ENCODE data around the gene MRPL23. TPM values are rescaled to one million over a fixed set of nuclear protein-coding genes. Genes with fewer than 3 reads are reported as not detected.

MRPL23 gene
- polyA plus RNA-seq, 1 donor (not counting 4 experiments of a cell fraction or from before 2014, with no cell fraction given) = 68.2 TPM

GRCh38 chr11:1934335-1935155 is 12.6 kb upstream of the MRPL23 start:
- DNase-seq (ENCODE audit: low read depth, low spot score) (no peak), FAIRE-seq (no peak)
- Histone ChIP-seq H3K9ac (ENCODE audit: control insufficient read depth, extremely low read depth, insufficient read depth, low read length) (no peak overlapping the region), H3K9me1 (ENCODE audit: control insufficient read depth, extremely low read depth, insufficient read depth, low read length) (no peaks in the 10 kb centered on the region), H3K4me1 (ENCODE audit: control insufficient read depth, extremely low read depth, insufficient read depth, low read length) (no peaks in the 10 kb centered on the region), H3K4me3 (ENCODE audit: control insufficient read depth in 2 of 3, extremely low read depth in 1 of 3, insufficient read depth in 2 of 3, low read depth in 1 of 3, low read length in 3 of 3) (no peak overlapping the region), H3K36me3 (ENCODE audit: control insufficient read depth in 2 of 2, extremely low read depth in 1 of 2, insufficient read depth in 2 of 2, low read length in 2 of 2) (no peaks in the 10 kb centered on the region), H3K27me3 (ENCODE audit: control insufficient read depth, extremely low read depth, insufficient read depth, low read length) (no peaks in the 10 kb centered on the region), H3K79me2 (ENCODE audit: control insufficient read depth, insufficient read depth, low read length) (no peaks in the 10 kb centered on the region), H3K9me3 (ENCODE audit: control insufficient read depth, low read depth, low read length) (no peaks in the 10 kb centered on the region), H2AFZ (ENCODE audit: control insufficient read depth, low read length) (no peak overlapping the region), H3K27ac (ENCODE audit: control insufficient read depth, insufficient read depth, low read length) (no peak overlapping the region), H4K20me1 (ENCODE audit: control insufficient read depth, extremely low read depth, insufficient read depth, low read length) (no peaks in the 10 kb centered on the region), H3K4me2 (ENCODE audit: control insufficient read depth, extremely low read depth, insufficient read depth, low read depth, low read length) (no peak overlapping the region)
- dilution Hi-C loops (cut with MboI; ENCODE audit: extremely low pct_ligation_motif_present, low sequenced_read_pairs) = no loop called here
- no peak for TF ChIP-seq CTCF (optimal IDR thresholded peaks at IDR 0.05 in 1 of 3, IDR thresholded peaks at IDR 0.05 in 1 of 3, conservative IDR thresholded peaks at IDR 0.05 in 1 of 3; ENCODE audit: extremely low read depth in 1 of 3, insufficient read depth in 2 of 3, low read length in 3 of 3)
- TF ChIP-seq EZH2 (IDR thresholded peaks at IDR 0.05; ENCODE audit: low read length) = no peak

- DNase-seq (ENCODE audit: low read depth, low spot score) (no peak), FAIRE-seq (no peak)
- Histone ChIP-seq H4K20me1 (ENCODE audit: control insufficient read depth, extremely low read depth, insufficient read depth, low read length) (no peaks in the 10 kb centered on the region), H3K36me3 (ENCODE audit: control insufficient read depth in 2 of 2, extremely low read depth in 1 of 2, insufficient read depth in 2 of 2, low read length in 2 of 2) (no peaks in the 10 kb centered on the region), H3K4me2 (ENCODE audit: control insufficient read depth, extremely low read depth, insufficient read depth, low read depth, low read length) (no peak overlapping the region), H3K79me2 (ENCODE audit: control insufficient read depth, insufficient read depth, low read length) (no peaks in the 10 kb centered on the region), H3K4me1 (ENCODE audit: control insufficient read depth, extremely low read depth, insufficient read depth, low read length) (no peaks in the 10 kb centered on the region), H3K27me3 (ENCODE audit: control insufficient read depth, extremely low read depth, insufficient read depth, low read length) (no peaks in the 10 kb centered on the region), H3K4me3 (ENCODE audit: control insufficient read depth in 2 of 3, extremely low read depth in 1 of 3, insufficient read depth in 2 of 3, low read depth in 1 of 3, low read length in 3 of 3) (no peak overlapping the region), H3K27ac (ENCODE audit: control insufficient read depth, insufficient read depth, low read length) (no peak overlapping the region), H3K9me3 (ENCODE audit: control insufficient read depth, low read depth, low read length) (no peaks in the 10 kb centered on the region), H3K9ac (ENCODE audit: control insufficient read depth, extremely low read depth, insufficient read depth, low read length) (no peak overlapping the region), H3K9me1 (ENCODE audit: control insufficient read depth, extremely low read depth, insufficient read depth, low read length) (no peaks in the 10 kb centered on the region), H2AFZ (ENCODE audit: control insufficient read depth, low read length) (no peak overlapping the region)
- TF ChIP-seq CTCF (optimal IDR thresholded peaks at IDR 0.05 in 1 of 3, IDR thresholded peaks at IDR 0.05 in 1 of 3, conservative IDR thresholded peaks at IDR 0.05 in 1 of 3; ENCODE audit: extremely low read depth in 1 of 3, insufficient read depth in 2 of 3, low read length in 3 of 3) = no peak
- no peak for TF ChIP-seq EZH2 (IDR thresholded peaks at IDR 0.05; ENCODE audit: low read length)
- dilution Hi-C loops (cut with MboI; ENCODE audit: extremely low pct_ligation_motif_present, low sequenced_read_pairs) = no loop called here
These were observed 11.7 kb upstream of the MRPL23 start for GRCh38 chr11:1935156-1936071.

Data from keratinocyte (primary cell).